Renal cortical epithelial cell (primary cell): ENCODE results near the gene ARFGEF2. TPM values are rescaled to one million over a fixed set of nuclear protein-coding genes. Genes with fewer than 3 reads are reported as not detected.
A peak's percentile ranks its signal among the peaks of the same experiment; 100 is the strongest.
"Not testable (repeated sequence)": the region's sequence is repeated elsewhere in the genome, so short reads cannot be mapped to it uniquely, and the experiment has no call there.

Experiments
- DNase-seq: peaks from one replicate; pipeline ENCODE4 v3.0.0-alpha.2; 2011; ENCODE audit warnings: low read depth
- total RNA-seq: library from RNA; depleted of rRNA; stranded (reverse); fragments of >200 nt; gene quantifications from 2 replicates; pipeline ENCODE4 v1.2.3, GENCODE V29; 2014

ARFGEF2 gene
- total RNA-seq, 1 donor from 2014 or later: 71.0 TPM

- peak; percentile 53 for DNase-seq
Observed at GRCh38 chr20:48995589-48995988, 74.1 kb downstream of the ARFGEF2 start.

DNA sequence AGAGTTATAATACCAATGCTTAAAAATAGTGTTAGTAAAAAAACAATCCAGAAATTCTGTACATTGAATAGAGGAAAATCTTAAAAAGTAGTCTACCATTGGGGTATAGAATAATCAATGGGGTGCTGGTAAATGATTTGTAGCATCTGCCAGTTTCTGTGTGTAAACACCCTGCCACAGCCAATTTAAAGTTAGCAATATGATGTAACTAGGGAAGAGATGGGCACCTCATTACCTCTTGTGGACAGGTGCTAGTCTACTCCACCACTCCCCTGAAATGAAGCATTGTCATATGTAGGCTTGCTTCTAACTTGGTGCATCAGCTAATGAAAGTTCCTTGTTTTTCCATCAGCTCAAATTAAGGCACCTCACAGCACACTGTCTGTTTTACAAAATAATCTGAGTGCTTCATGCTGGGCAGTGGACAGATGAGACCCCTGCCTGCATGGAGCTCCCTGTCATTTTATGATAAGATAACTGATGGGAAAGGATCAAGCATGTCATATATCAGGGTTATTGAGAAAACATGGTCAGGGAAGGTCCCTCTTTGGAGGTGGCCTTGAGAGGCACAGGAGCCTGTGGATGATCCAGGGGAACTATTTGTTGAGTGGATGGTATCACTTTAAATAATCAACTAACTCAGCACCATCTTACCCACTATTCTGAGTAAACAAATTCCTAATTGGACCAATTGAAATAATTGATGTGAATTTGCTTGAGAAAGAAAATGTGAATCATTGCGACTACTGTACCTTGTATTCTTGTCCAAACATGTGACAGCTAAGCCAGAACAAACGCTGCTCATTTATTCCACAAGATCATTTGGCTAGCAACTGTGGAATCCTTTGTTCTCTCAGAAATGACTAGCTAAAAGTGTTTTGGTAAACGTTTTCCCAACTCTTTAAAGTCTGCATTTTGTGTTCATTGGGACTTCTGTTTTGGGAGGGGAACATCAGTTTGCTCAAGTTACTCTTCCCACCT lies 78.7 kb downstream of the ARFGEF2 start:
- DNase-seq: no peak

- DNase-seq: no peak
Observed at GRCh38 chr20:49001741-49002140, 80.2 kb downstream of the ARFGEF2 start.

DNA sequence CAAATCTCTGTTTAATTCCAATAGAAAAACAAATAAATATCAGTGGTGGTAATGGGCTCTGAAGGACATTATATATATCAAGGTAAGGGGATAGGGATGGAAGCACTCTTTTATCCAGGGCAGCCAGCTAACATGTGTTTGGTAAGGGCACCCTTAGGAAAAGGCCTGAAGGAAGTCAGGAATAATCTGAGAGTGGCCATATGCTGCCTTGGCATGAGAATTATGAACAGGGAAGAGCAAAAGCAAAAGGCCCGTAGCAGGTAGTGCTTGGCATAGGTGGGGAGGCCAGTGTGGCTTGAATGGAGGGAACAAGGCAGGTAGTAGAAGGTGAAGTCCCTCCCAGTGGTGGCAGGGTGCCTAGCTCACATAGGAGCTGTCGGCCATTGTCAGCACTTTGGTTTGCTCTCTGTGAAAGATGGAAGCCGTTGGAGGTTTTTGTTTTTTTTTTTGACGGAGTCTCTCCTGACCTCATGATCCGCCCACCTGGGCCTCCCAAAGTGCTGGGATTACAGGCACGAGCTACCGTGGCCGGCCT lies 85.0 kb downstream of the ARFGEF2 start:
- no peak for DNase-seq

- no peak for DNase-seq
Observed at GRCh38 chr20:49009899-49010631, 88.6 kb downstream of the ARFGEF2 start.

DNA sequence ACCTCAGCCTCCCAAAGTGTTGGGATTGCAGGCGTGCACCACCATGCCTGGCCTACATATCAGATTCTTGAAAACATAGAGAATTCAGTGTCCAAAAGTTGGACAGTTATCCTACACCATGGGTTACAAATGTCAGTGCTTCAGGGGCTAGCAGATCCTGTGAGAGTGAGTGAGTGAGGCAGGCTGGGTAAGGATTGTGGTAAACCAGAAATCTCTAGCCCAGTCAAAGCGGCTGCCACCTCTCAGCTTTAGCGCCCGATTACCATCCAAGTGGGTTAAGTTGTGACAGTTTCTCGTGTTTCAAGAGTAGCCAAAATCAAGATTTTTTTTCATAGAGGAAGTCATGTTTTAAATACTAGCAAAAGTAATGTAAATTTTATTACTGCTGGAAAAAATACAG lies 102.7 kb downstream of the ARFGEF2 start:
- DNase-seq: no peak

DNA sequence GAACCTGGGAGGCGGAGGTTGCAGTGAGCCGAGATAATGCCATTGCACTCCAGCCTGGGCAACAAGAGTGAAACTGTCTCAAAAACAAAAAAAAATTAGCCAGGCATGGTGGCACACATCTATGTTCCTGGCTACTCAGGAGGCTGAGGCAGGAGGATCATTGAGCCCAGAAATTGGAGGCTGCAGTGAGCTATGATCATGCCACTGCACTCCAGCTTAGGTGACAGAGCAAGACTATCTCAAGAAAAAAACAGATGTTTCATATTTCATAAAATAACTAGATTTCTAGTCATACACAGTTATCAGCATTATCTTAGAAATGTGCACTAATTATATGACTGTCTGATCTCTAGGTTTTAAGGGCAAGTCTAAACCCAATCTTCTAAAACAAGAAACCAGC lies 106.7 kb downstream of the ARFGEF2 start:
- not testable (repeated sequence) for DNase-seq

DNA sequence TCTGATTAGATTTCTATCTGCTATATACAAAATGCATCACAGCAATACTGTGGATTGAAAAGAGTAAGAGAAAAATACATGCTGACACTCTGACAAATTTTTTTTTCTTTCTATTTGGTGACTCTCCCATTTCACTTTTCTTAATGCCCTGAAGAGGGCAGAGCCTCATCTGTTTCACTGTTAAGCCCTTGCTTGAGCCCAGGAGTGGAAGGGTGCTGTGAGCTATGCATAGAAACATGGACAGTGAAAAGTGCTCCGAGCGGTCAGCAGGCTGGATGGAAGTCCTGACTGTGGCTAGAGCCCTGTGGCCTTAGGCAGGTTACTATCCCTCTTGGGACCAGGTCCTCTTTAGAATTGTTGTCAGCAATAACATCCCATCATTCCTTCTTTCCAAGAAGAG lies 107.2 kb downstream of the ARFGEF2 start:
- peak; percentile 21 for DNase-seq

GRCh38 chr20:49029203-49029602 lies 107.7 kb downstream of the ARFGEF2 start:
- no peak for DNase-seq

- DNase-seq: no peak
Observed at GRCh38 chr20:49030954-49031619, 109.6 kb downstream of the ARFGEF2 start.

- no peak for DNase-seq
Observed at GRCh38 chr20:49032455-49032854, 110.9 kb downstream of the ARFGEF2 start.

- DNase-seq: no peak
Observed at GRCh38 chr20:49034070-49034732, 112.7 kb downstream of the ARFGEF2 start.

- DNase-seq: no peak
Observed at GRCh38 chr20:49037962-49038387, 116.5 kb downstream of the ARFGEF2 start.

DNA sequence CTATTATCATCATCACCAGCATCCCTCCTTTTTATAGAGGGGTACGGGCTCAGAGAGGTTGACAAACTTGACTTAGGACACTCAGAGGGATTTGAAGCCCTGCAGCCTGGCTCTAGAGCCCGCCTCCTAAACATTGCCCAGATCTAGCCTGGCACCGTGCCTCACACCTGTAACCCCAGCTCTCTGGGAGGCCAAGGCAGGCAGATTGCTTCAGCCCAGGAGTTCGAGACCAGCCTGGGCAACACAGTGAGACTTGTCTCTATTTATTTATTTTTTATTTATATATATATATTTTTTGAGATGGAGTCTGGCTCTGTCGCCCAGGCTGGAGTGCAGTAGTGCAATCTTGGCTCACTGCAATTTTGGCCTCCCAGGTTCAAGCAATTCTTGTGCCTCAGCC lies 118.3 kb downstream of the ARFGEF2 start:
- DNase-seq: no peak

DNA sequence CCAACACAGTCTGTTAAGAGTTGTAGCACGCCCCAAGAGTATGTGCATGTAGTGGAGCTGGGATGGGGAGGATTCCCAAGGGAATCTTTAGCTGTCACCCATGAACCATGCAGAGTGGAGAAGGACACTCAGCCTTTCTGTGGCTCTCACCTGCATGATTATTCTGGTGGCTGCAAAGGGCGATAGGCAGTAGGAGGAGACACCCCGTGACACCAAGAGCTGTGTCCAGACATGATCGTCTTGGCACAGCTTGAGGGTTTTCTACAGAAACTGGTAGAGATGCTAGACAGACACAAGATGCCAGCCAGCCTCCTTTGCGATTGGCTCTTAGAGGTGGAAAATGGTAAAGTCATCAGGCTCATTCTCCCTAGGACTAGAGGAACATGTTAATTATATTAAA lies 121.5 kb downstream of the ARFGEF2 start:
- no peak for DNase-seq

DNA sequence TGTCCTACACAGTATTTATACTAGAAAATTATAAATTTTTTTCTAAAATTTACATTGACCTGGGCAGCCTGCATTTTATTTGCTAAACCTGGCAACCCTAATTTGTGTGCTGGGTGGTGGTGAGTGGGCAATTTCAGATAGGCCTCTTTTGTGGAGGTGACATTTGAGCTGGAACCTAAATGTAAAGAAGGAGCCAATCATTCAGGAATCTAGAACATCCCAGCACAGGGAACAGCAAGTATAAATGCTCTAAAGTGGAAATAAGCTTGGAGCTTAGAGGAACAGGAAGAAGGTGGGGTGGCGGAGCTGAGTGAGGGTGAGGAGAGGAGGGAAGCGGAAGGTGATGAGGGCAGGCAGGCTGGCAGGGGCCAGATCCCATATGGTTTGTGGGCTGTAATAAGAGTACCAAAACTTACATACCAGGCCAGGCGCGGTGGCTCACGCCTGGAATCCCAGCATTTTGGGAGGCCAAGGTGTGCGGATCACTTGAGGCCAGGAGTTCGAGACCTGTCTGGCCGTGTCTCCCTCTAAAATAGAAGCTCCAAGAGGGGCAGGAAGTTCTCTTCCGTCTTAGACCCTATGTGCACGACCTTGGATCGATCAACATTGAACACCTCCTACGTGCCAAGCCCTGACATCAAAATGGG lies 124.1 kb downstream of the ARFGEF2 start:
- DNase-seq: no peak

DNA sequence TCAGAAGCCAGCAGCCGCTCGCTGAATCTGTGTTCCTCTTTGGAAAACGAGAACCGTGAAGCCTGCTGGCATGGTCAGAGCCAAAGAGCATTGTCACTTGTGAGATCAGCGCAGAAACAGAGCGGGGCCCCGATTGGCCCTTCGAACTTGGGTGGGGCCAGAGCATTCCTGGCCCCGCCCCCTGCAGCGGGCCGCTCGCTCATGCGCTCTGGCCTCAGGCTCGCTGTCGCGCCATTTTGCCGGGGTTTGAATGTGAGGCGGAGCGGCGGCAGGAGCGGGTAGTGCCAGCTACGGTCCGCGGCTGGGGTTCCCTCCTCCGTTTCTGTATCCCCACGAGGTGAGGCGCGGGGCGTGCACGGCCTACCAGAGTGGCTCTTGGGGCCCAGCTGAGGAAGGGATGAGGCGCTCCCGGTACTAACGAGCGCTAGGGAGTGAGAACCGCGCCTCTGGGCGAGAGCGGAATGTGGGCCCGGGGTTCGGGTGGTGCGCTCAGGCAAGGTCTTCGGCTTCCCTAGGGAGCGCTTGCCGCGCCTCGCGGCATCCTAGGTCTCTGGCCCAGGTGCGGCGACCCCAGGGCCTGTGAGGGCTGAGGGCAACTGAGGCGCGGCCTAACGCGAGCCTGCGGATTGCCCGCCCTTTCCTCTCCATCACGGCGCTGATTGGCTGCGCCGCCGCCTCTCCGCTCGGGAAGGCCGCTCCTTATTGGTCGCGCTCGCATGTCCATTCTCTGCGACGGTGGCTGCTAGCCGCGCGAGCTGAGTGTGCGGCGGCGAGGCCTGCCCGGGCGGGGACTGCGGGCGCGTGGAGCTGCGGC lies 124.8 kb downstream of the ARFGEF2 start, which contains the start of gene CSE1L:
TSS of gene CSE1L (plus strand) at position 226 of the 814 bp plus-strand sequence. CDS start 12,152 bp downstream, outside the sequence.
- DNase-seq: peak; percentile 82

DNA sequence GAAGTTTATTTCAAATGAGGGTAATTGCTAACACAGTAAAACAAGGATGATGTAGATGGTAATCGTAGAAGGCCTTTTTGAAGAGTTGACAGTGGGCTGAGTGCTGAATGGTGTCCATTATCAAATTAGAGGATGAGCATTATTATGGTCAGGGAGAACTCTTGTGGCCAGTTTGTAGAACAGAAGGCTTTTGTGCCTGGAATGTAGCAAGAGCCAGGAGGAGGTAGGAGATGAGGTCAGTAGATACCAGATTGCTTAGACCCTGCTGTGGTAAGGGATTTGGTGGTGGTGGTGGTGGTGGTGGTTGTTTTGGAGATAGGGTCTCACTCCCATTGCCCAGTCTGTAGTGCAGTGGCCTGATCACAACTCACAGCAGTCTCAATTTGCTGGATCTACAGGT lies 130.8 kb downstream of the ARFGEF2 start:
- peak; percentile 20 for DNase-seq

GRCh38 chr20:49054056-49054643 lies 132.6 kb downstream of the ARFGEF2 start:
- peak; percentile 19 for DNase-seq
